HG03460 (cell line): ENCODE data around the gene YTHDF1.

ENCODE experiments used
- ATAC-seq: cut with Tn5 transposase; IDR thresholded peaks from one replicate; pipeline ENCODE4 v1.9.1; 2021; ENCODE audit not compliant: unreplicated experiment

Gene YTHDF1

DNA sequence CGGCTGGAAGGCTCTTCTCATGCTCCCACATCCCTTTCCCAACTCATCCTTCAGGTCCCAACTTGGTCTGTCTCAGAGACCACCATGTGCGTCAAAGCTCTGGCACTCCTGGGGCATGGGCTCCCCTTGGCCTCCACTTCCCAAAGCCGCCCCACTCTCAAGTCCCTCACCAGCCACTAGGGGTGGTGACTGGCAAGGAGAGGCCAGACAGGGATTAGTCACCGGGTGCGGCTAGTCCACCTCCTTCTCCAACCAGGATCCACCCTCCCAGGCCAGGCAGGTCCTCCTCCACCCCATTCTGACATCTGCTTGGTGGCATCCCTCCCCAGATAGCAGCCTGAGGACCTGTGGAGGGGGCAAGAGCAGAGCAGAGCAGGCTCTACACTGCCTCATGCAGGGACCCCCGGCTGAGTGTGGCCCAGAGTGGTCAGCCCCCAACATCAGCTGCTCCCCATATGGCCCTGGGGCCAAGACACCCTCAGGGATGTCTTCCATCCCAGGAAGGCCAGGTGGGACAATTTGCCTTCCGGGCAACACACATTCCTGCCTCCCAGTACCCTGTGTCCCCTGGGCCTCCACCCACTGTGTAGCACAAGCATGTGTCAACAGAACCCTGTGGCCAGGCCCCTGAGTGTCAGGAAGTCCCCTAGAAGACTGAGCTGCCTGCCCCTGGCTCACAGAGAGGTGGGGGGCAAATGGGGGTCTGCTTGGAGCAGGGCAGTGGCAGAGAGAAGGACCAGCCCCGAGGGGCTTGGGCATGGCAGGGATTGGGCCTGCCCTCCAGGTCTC, 29.2 kb downstream of the YTHDF1 start:
- no peak for ATAC-seq

DNA sequence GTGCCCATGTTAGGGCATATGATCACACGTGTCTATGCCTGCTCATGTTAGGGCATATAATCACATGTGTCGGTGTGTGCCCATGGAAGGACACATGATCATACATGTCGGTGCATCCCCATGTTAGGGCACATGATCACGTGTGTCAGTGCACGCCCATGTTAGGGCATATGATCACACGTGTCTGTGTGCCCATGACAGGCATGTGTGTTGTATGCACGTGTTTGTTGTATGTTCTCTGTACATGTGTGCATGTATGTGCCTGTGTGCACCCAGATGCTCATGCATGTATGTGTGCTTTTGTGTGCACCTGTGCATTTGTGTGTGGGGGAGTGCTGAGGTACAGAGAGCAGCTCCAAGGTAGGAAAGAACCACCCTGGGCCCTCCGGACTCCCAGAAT, 29.8 kb downstream of the YTHDF1 start:
- ATAC-seq, result no peak

DNA sequence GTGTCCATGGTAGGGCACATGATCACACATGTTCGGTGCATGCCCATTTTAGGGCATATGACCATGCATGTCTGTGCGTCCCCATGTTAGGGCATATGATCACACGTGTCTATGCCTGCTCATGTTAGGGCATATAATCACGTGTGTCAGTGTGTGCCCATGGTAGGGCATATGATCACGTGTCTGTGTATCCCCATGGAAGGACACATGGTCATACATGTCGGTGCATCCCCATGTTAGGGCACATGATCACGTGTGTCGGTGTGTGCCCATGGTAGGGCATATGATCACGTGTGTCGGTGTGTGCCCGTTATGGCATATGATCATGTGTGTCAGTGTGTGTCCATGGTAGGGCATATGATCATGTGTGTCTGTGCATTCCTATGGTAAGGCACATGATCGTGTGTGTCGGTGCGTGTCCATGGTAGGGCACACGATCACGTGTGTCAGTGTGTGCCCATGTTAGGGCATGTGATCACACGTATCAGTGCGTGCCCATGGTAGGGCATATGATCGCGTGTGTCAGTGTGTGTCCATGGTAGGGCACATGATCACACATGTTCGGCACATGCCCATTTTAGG, 30.6 kb downstream of the YTHDF1 start:
- no peak for ATAC-seq

DNA sequence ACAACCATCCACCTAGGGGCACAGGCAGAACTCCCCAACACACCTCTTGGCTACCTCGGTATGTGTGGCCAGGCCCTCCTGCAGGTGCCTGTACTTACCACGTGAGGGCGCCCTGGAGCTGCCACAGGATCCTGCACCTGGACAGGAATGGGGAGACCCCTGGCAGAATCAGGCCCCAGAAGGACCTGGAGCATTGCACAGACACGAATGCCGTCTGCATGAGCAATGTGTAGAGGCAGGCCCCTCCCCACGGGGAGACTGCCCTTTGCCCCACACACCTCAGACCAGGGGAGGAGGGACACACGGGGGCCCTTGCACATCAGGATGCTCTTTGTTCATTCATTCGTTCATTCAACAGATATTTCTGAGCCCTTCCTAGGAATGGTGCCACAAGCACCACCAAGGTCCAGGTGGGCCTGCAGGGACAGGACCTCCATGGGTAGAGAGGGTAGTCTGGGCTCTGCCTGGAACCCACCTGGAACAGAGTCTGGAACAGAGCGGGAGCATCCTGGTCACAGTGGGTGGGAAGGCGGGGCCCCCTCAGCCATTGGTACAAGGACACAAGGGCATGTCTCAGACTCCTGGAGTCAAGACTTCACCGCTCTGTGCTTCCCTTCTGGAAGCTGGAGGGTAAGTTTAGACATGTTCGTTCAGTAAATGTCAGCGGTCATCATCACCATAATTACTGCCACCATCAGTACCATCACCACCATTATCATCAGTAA, 32.3 kb downstream of the YTHDF1 start:
- no peak for ATAC-seq

DNA sequence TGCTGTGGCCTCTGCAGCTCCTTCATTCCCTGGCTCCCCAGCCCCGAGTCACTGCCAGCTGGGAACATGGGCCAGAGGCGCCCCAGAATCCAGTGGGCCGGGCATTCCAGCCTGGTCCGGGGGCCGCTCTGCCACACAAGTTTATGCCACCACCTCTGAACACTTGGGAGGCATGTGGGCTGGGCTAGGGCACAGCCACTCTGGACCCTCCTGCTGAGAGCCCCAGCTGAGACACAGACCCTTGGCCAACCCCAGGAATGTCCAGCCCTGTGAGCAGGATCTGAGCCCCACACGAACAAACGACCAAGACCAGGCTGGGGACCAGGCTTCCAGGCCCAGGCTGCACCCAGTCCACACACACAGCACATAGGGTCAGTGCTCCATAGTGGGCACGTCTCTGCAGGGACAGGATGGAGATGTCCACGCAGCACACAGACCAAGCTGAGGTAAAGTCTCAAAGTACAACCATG, 33.0 kb downstream of the YTHDF1 start:
- no peak for ATAC-seq

DNA sequence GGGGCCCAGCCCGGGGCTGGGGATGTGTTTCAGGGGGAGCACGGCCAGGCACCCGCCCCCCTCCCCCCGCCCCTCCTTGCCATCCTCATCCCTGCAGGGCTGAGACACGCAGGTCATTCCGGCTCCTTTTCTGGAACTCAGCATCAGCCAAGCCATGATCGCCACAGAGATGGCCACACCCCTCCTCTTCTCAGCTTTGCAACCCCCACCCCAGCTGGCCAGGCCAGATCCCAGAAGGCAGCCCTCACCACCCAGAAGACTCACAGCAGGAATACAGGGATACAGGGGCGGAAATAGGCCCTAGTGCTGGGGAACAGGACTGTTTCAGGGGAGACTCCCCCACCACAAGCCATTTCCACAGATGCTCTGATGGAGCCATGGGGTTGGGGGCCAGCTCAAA, 33.5 kb downstream of the YTHDF1 start:
- ATAC-seq, result no peak

DNA sequence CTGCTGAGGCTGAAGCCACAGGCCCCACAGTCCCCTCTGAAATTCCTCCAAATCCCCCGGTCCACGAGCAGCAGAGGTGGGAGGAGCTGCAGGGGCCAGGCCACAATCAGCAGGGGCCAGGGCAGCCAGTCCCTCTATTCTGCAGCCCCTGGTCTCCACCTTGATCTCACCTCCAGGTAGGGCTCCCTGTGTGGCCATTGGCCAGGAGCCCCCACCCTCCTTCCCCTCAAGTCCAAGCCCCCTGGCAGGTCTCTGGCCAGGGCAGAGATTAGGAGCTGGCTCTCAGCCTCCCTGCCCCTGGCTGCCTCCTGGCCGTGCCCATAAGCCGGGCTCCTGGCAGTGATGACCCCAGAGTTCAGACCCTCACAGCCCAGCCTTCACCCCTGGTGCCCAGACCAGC, 34.7 kb downstream of the YTHDF1 start:
- no peak for ATAC-seq

DNA sequence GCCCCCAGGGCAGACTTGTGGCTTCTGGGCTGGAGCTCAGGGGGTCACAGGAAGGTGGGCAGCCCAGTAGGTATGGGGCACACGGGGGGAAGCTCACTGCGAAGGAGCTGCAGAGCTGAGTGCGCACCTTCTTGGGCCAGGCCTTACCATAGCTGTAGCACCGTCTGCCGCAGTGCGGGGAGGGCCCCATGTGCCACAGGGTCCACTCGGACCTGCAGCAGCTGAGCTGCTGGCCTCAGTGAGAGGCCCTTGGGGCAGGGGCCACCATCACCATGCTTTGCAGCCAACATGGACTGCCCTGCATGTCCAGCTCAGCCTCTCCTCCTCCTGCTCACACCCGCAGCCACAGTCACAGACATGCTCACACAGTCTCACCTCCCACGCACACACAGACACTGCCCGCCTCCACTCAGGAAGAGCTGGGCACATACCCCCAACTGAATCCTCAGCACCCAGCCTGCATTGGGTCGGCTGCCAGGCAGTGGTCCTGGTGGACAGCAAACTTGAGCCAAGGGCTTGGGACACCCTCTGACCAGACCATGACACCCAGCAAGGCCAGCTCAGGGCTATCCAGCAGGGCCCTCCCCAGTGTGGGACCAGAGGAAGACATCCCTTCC, 35.3 kb downstream of the YTHDF1 start:
- ATAC-seq, result no peak

DNA sequence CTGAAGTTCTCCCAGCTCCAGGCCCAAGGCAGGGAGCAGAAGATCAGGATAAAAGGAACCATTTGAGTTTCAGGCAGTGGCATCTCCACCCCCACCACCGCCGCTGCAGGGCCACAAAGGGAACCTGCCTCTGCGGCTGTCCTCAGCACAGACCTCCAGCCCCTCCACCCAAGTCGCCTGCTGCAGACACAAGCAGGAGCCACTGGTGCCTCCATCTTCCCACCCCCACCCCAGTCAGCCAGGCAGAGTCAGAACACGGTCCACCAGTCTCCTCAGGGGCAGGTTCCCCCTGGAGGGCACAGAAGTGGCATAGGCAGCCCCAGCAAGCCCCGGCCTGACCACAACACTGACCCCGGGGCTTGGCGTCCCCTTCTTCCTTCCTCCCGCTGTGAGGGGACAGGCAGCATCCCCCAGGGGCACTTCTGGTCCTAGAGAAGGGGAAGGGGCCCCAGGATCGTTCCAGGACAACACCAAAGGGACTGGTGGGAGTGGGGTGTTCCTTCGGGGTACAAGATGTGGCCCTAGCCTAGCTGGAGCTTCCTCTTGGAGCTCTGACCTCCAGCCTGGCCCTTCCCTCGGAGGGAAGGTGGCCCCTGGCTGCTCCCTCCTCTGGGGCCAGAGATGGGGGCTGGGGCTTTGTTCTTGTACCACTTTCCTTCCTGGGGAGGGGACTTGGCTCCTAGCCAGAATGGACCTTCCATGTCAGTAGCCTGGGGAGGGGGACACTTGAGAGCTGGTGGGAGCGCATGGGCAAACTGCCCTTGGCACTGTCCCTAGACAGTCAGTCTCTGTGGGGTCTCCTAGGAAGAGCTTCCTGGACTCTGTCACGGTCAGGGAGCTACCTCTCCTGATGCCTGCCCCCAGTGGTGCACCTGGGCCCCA, 36.0 kb downstream of the YTHDF1 start:
- ATAC-seq, result no peak

DNA sequence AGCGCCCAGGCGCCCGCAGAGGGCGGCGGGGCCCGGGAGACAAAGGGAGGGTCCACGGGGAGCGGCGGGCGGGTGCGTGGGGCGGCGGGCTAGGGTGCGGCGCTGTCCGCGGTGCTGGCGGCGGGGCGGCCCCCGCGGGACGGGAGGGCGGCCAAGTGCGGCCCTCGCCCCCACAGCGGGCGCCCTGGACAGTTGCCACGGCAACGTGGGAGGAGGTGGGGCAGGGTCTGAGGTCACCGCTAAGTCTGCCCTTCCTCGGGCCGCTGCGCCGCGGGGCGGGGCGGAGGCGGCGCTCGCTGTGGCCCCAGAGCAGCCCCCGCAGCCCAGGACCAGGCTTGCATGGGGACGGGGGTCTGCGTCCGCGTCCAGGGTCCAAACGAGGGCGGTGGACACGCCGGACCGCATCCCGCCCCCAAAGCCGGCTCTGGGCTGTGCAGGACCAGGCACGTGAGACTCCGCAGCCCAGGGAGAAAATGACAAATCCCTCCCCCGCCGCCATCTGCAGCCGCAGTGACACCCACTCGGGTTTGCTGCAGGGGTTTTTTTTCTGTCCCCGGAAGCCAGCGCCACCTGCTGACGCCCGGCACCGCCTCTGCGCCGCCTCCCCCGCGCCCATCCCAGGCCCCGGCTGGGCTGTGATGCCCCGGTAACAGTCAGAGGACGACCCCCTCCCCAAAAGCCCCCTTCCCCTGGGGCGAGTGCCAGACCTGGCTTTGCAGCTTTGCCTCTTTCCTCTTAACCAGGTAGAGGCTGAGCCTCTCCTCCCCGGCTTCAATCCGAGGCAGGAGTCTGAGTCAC, 36.8 kb downstream of the YTHDF1 start:
- ATAC-seq, result no peak

DNA sequence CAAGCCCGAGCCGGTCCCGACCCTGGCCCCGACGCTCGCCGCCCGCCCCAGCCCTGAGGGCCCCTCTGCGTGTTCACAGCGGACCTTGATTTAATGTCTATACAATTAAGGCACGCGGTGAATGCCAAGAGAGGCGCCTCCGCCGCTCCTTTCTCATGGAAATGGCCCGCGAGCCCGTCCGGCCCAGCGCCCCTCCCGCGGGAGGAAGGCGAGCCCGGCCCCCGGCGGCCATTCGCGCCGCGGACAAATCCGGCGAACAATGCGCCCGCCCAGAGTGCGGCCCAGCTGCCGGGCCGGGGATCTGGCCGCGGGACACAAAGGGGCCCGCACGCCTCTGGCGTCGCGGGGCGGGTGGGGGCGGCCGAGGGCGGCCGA, 37.5 kb downstream of the YTHDF1 start:
- ATAC-seq, result no peak

DNA sequence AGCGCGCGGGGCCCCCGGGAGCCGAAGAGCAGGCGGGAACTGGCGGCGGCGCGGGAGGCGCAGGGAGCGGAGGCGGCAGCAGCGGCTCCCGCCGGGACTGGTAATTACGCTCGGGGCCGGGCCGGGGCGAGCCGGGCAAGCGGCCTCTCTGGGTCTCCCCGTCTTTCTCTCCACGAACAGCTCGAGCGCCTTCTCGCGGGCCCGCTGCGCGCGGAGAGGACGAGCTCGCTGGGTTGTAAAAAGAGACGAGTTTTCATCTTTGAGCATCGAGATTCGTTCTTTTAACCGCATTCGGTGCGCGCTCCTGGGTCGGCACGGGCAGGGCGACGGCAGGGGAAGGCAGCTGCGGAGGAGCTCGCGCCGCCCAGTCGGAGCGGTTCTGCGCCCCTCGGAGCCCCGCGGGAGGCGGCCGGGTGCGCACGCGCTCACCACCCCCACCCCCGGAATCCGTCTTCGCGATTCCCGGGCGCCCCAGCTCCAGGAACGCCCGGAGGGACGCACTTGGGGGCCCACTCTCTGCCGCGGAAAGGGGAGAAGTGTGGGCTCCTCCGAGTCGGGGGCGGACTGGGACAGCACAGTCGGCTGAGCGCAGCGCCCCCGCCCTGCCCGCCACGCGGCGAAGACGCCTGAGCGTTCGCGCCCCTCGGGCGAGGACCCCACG, 38.0 kb downstream of the YTHDF1 start:
- no peak for ATAC-seq

DNA sequence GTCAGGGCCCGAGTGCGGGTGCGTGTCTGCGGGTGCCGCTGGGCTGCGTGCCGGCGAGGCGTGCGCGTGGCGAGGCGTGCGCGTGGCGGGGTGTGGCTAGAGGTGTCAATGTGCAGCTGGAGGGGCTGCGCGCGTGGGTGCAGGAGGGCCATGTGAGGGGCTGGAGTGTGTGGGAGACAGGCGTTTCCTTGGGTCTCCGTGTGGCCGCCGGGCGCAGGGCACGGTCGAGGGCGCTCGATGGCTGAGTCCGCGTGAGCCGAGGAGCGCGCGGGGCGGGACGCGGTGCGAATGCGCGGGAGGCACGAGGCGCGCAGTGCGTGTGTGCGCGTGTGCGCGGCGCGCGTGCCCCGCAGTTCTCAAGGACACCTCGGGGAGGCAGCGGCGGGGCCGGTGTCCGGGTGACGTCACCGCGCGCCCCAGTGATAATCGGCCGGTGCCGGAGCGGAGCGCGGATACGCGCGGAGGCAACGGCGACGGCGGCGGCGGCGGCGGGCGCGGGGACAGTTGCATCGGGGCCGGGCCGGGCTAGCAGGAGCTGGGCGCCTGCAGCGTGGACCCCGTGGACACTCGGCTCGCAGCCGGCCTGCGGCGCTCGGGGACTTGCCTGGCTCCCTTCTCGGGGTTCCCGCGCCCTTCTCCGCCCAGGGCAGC, 38.7 kb downstream of the YTHDF1 start:
- ATAC-seq, result no peak

DNA sequence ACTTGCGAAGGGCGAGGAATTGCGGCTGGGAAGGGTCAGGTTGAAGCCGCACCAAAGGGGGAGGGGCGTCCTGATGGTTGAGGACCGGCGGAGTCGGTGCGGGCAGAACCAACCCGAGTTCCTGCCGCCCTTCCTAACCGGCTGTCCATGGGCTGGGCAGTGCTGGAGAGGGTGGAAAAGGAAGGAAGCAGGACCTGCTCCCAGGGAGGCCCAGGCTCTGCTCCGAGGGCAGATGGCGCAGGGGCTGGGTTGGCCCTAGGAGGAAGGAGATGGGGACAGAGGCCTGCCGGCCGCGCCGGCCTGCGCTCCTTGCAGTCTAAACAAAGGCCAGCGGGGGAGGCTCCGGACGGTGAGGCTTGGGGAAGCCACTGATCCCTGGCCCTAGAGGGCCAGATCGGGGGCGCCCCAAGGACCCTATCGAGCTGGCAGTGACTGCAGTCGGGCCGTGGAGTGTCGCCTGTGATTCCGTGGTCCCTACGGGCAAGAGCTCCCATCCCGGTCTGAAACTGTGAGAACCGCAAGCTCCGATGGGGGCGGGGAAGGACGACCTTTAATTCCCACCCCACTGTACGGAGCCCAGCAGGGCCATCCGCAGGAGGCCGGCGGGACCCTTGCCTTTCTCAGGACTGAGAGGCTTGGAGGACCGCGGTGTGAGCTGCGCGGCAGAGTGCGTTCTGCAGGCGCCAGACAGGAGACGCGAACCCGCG, 39.4 kb downstream of the YTHDF1 start:
- no peak for ATAC-seq

DNA sequence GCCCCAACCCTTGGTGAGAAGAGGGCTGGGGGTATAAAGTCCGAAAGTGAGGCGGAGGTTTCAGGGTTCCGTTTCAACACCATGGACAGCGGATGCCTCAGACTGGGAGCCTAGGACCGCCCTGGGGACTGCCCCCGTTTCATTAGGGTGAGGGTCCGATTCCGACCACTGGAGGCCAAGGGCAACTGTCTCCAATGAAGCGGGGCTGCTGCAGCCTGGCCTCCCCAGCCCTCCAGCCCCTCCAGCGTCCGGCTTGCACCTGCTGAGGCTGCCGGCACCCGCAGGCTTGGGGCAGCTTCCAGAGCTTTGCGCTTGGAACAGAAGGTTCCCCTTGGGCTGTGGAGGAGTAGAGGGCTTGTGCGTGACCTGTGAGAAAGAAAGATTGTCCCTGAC, 39.9 kb downstream of the YTHDF1 start:
- no peak for ATAC-seq

DNA sequence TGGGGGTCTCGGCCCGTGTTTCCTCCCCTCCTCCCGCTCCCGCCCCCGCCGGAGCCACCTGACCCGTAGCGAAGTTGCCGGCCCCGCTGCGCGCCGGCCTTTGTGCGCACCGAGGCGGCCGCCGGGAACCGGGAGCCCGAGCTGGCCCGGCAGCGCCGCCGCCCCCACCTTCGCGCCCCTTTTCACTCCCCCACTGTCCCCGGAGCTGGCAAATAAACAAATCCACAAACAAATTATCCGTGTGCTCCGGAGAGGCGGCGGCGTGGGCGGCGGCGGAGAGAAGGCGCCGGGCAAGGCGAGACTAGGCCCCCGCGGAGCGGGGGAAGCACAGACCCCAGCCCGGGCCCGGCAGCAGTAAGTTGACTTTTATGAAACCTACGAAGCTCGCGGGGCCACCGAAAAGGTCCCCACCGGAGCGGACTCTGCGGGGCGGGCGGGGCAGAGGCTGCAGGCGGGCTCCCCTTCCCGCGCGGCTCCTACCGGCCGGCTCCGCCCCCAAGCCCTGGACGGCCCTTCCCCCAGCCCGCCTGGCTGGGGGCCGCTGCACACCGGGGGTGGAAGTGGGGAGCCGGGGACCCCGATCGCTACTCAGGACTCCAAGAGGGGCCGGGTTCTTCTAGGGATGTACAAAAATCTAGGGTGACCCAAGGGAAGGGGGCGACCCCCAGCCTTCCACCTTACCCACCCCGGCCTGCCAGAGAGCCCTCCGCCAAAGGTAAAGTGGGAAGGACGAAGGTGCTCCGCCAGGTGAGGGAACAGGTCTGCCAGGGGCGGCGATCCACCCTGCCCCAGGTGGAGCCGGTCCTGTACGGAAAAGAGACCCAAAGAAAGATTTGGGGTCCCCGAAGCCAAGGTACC, 40.7 kb downstream of the YTHDF1 start:
- no peak for ATAC-seq

DNA sequence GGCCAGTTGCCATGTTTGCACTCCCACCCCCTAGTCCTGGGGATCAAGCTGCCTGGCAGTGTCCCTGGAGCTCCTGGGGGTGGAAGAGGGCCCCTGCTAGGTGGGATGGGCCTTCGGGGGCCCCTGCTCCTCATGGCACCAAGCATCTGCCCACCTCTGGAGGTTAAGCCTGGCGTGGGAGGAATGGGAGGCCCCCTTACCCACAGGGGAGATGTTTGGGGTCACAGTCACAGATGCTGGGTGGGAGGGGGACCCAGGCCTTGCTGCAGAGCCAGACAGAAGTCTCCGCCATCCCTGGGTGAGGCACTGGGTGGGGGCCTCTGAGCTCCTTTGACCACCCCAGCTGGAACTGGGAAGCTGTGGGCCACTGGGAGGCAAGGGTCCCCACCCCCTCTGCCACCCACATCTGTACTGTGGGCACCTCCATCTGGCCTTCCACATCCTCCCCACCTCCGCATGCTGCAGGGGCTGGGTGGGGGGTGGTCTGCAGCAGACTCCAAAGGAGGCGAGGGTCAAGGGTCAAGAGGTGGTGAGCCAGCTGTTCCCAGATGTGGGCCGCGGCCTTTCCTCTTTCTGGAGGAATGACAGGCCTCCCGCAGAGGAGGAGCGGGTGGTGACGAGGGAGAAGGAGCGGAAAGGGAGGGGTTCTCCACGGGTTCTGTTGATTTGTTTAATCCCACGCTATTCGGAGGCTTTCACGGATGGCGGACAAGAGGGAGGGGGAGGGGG, 41.5 kb downstream of the YTHDF1 start:
- ATAC-seq, result no peak
